Measurements from ENCODE around the gene FOXO6. TPM values are rescaled to one million over a fixed set of nuclear protein-coding genes. Genes with fewer than 3 reads are reported as not detected.
A peak's percentile ranks its signal among the peaks of the same experiment; 100 is the strongest.

Gene FOXO6
- total RNA-seq, 3 donors from 2014 or later, result 0.98 to 1.3 TPM; not detected in 1

- peak in 1 of 2 donors; percentile 62 for DNase-seq (ENCODE audit: low spot score in 2 of 2)
- H3K4me1 ChIP-seq, result peaks cover 7 to 10% of the 10 kb centered on the region in 2 donors
- no peaks in the 10 kb centered on the region for H3K9me3 ChIP-seq
- intact Hi-C loops (cut with DNase I; ENCODE audit: low total_unique reads), result no loop called here
- no peak for TF ChIP-seq POLR2A (IDR thresholded peaks at IDR 0.05)
- peak in 1 of 3 donors; percentile 15 for TF ChIP-seq POLR2AphosphoS5 (IDR thresholded peaks at IDR 0.05)
- H3K27ac ChIP-seq, result peak overlapping the region; percentile 83 to 92
- peak overlapping the region; percentile 32 to 77 (median 60) for H3K4me3 ChIP-seq
- H3K27me3 ChIP-seq, result peaks cover 0 to 5% of the 10 kb centered on the region in 2 donors
- H3K36me3 ChIP-seq, result no peaks in the 10 kb centered on the region
Observed at GRCh38 chr1:41365772-41366454, 4.7 kb downstream of the FOXO6 start.

GRCh38 chr1:41366455-41367287, 5.4 kb downstream of the FOXO6 start:
- intact Hi-C loops (cut with DNase I; ENCODE audit: low total_unique reads), result no loop called here

GRCh38 chr1:41367288-41367642, 6.0 kb downstream of the FOXO6 start:
- Histone ChIP-seq H3K27ac (no peak overlapping the region), H3K4me3 (no peak overlapping the region), H3K4me1 (peaks cover 15 to 16% of the 10 kb centered on the region in 2 donors), H3K27me3 (peaks cover 0 to 5% of the 10 kb centered on the region in 2 donors), H3K9me3 (no peaks in the 10 kb centered on the region), H3K36me3 (no peaks in the 10 kb centered on the region)
- intact Hi-C loops (cut with DNase I; ENCODE audit: low total_unique reads), result no loop called here
- no peak for TF ChIP-seq POLR2AphosphoS5 (IDR thresholded peaks at IDR 0.05)
- no peak for TF ChIP-seq CTCF (IDR thresholded peaks at IDR 0.05)
- no peak for TF ChIP-seq POLR2A (IDR thresholded peaks at IDR 0.05)
- DNase-seq (ENCODE audit: low spot score in 2 of 2), result no peak

More at GRCh38 chr1:41366455-41367287, 5.4 kb downstream of the FOXO6 start:
- no peak for DNase-seq (ENCODE audit: low spot score in 2 of 2)
- Histone ChIP-seq H3K36me3 (no peaks in the 10 kb centered on the region), H3K27me3 (peaks cover 0 to 5% of the 10 kb centered on the region in 2 donors), H3K4me1 (peaks cover 12 to 13% of the 10 kb centered on the region in 2 donors), H3K9me3 (no peaks in the 10 kb centered on the region), H3K4me3 (peak overlapping the region; percentile 32 to 77 (median 60)), H3K27ac (peak overlapping the region; percentile 83 to 92)
- TF ChIP-seq POLR2A (IDR thresholded peaks at IDR 0.05), result no peak
- TF ChIP-seq CTCF (IDR thresholded peaks at IDR 0.05), result no peak
- no peak for TF ChIP-seq POLR2AphosphoS5 (IDR thresholded peaks at IDR 0.05)

GRCh38 chr1:41368366-41368765, 7.1 kb downstream of the FOXO6 start:
- Histone ChIP-seq H3K36me3 (no peaks in the 10 kb centered on the region), H3K9me3 (no peaks in the 10 kb centered on the region), H3K27ac (no peak overlapping the region), H3K4me1 (peaks cover 11 to 14% of the 10 kb centered on the region in 2 donors), H3K4me3 (no peak overlapping the region), H3K27me3 (peaks cover 0 to 5% of the 10 kb centered on the region in 2 donors)
- intact Hi-C loops (cut with DNase I; ENCODE audit: low total_unique reads), result no loop called here
- DNase-seq (ENCODE audit: low spot score in 2 of 2), result no peak
- TF ChIP-seq POLR2AphosphoS5 (IDR thresholded peaks at IDR 0.05), result no peak
- no peak for TF ChIP-seq CTCF (IDR thresholded peaks at IDR 0.05)
- TF ChIP-seq POLR2A (IDR thresholded peaks at IDR 0.05), result no peak

GRCh38 chr1:41368801-41369200, 7.6 kb downstream of the FOXO6 start:
- no peak overlapping the region for H3K27ac ChIP-seq
- DNase-seq (ENCODE audit: low spot score in 2 of 2), result no peak
- H3K36me3 ChIP-seq, result no peaks in the 10 kb centered on the region
- peaks cover 0 to 5% of the 10 kb centered on the region in 2 donors for H3K27me3 ChIP-seq
- intact Hi-C loops (cut with DNase I; ENCODE audit: low total_unique reads), result no loop called here
- TF ChIP-seq POLR2A (IDR thresholded peaks at IDR 0.05), result no peak
- no peak for TF ChIP-seq CTCF (IDR thresholded peaks at IDR 0.05)
- TF ChIP-seq POLR2AphosphoS5 (IDR thresholded peaks at IDR 0.05), result no peak
- peaks cover 11 to 14% of the 10 kb centered on the region in 2 donors for H3K4me1 ChIP-seq
- no peaks in the 10 kb centered on the region for H3K9me3 ChIP-seq
- no peak overlapping the region for H3K4me3 ChIP-seq
